Heart left ventricle (tissue), 16 donors: ENCODE results near the gene ABLIM2. TPM values are rescaled to one million over a fixed set of nuclear protein-coding genes. Genes with fewer than 3 reads are reported as not detected.

Experiments used
- ATAC-seq, 4 donors: fragments of 200-7000 bp; cut with Tn5 transposase; one replicate each; pipeline ENCODE4 v1.9.1; 2020 to 2022; ENCODE audit warnings: moderate library complexity in 4 of 4, mild to moderate bottlenecking in 3 of 4, moderate number of reproducible peaks in 1 of 4
- DNase-seq, 5 donors: peaks; one replicate each; pipeline ENCODE4 v3.0.0-alpha.2; 2020
- H3K27ac ChIP-seq, 12 donors: fragments of 200-600 bp; sonication (generic) in 4 of 12; one replicate each; pipeline versions ENCODE4 v1.5.0 to v1.8.0; 2016 to 2022; ENCODE audit warnings: mild to moderate bottlenecking in 2 of 12
- H3K27me3 ChIP-seq, 9 donors: fragments of 200-600 bp; sonication (generic) in 2 of 9; one replicate each; pipeline versions ENCODE4 v1.5.1 to v1.8.0; 2016 to 2022; ENCODE audit warnings: mild to moderate bottlenecking in 3 of 9
- H3K36me3 ChIP-seq, 9 donors: fragments of 200-600 bp; sonication (generic) in 2 of 9; one replicate each; pipeline versions ENCODE4 v1.5.0 to v1.8.0; 2018 to 2022; ENCODE audit warnings: mild to moderate bottlenecking in 2 of 9
- H3K4me1 ChIP-seq, 12 donors: fragments of 200-600 bp; sonication (generic) in 4 of 12; one replicate each; pipeline versions ENCODE4 v1.5.0 to v1.8.0; 2016 to 2022; ENCODE audit warnings: mild to moderate bottlenecking in 3 of 12
- H3K4me3 ChIP-seq, 12 donors: fragments of 200-600 bp; sonication (generic) in 4 of 12; one replicate each; pipeline versions ENCODE4 v1.5.0 to v1.8.0; 2017 to 2022; ENCODE audit warnings: mild to moderate bottlenecking in 9 of 12, moderate library complexity in 4 of 12
- H3K9me3 ChIP-seq, 12 donors: fragments of 200-600 bp; sonication (generic) in 4 of 12; one replicate each; pipeline versions ENCODE4 v1.5.0 to v1.8.0; 2016 to 2022; ENCODE audit warnings: mild to moderate bottlenecking in 1 of 12
- POLR2A ChIP-seq, 2 donors: fragments of 450-650 bp; IDR thresholded peaks; one replicate each; pipeline ENCODE4 v1.6.1; 2017; ENCODE audit warnings: antibody characterized with exemption in 2 of 2, mild to moderate bottlenecking in 2 of 2, moderate library complexity in 2 of 2
- WGBS, 4 donors: extraction: QIAGEN DNeasy Blood & Tissue Kit in 2 of 4; methylation state at CpG; one replicate each; pipeline versions ENCODE4 v1.1.5 to v1.1.7; 2013 to 2018; 5-methylcytosine and 5-hydroxymethylcytosine counted together
- intact Hi-C, 10 donors: fragments of 100-400 bp; cut with DNase I; formaldehyde crosslinking; loops; one replicate each; pipeline versions ENCODE4 v1.11.1 to v1.14.2; 2022
- polyA plus RNA-seq, 2 donors: library from polyadenylated mRNA; stranded (reverse); fragments of 200-250 nt; gene quantifications; one replicate each; pipeline ENCODE4 v1.2.3, GENCODE V29; 2013
- total RNA-seq, 9 donors: library from RNA; depleted of rRNA in 2 of 9; stranded (reverse); fragments of >200 nt in 2 of 9; fragmentation: NEBNext Ultra II Directional in 3 of 9; extraction: Animal tissue kit (Norgen Biotek cat#: 25700) in 3 of 9; gene quantifications; one replicate each; pipeline versions ENCODE4 v1.1.0 to v1.2.4, GENCODE V29; 2016 to 2023
- TF ChIP-seq, protein P1 (sequence below), 12 donors: fragments of 200-600 bp; sonication (generic) in 4 of 12; IDR thresholded peaks; one replicate each; pipeline versions ENCODE4 v1.5.0 to v1.8.0; 2018 to 2022; ENCODE audit warnings: antibody characterized with exemption in 12 of 12, mild to moderate bottlenecking in 5 of 12
- donor health status: ischemic (EF 13 %, LVEDD 7.1; RV severe dilation, severe dysfunction).
- donor health status: healthy with polysubstance abuse.
- donor health status: DM: no; HTN: yes; CAD: no.
- donor health status: DM: no; HTN: no; CAD: no.
- donor health status: ischemic (EF 25% LVEDD 6.9; RV normal size, moderate dysfunction).
- donor health status: ischemic (EF 25% LVEDD 5.7; RV mildly dilated, moderate dysfunction).
- donor health status: healthy.
- donor health status: DM: yes; HTN: yes; CAD: no.
- donor health status: ischemic (EF 35%, LVEDD 5.7; RV mildly dilated, moderate dysfunction).
- donor health status: nonischemic (EF 11% LVEDD 7.7; RV severe dilation, severe dysfunction).
- donor health status: DM: yes; HTN: yes; CAD: no.
- donor health status: PGD.
- donor health status: ischemic (EF 29% LVEDD 5.4; RV normal size, mild dysfunction).
- donor health status: nonischemic (EF 23%, LVEDD 6.1; RV moderate dilation, normal function).

ABLIM2 gene
- total and polyA plus RNA-seq, 11 donors, result 11.1 to 27.9 (median 18.4) TPM

GRCh38 chr4:8081621-8082516 is 76.7 kb downstream of the ABLIM2 start:
- Histone ChIP-seq H3K9me3 (no peaks in the 10 kb centered on the region), H3K36me3 (no peaks in the 10 kb centered on the region), H3K27ac (no peak overlapping the region), H3K4me3 (no peak overlapping the region), H3K27me3 (no peaks in the 10 kb centered on the region), H3K4me1 (peaks cover 0 to 31% (median 11%) of the 10 kb centered on the region in 12 donors)
- intact Hi-C loops, result no loop called here
- DNase-seq, result peak in 2 of 5 donors; percentile 22 to 28
- WGBS, 4 donors, result 83 to 89% (median 85%) methylated on average over 28 to 29 of the region's 29 CpGs
- no peak for ATAC-seq
- TF ChIP-seq, protein P1, sequence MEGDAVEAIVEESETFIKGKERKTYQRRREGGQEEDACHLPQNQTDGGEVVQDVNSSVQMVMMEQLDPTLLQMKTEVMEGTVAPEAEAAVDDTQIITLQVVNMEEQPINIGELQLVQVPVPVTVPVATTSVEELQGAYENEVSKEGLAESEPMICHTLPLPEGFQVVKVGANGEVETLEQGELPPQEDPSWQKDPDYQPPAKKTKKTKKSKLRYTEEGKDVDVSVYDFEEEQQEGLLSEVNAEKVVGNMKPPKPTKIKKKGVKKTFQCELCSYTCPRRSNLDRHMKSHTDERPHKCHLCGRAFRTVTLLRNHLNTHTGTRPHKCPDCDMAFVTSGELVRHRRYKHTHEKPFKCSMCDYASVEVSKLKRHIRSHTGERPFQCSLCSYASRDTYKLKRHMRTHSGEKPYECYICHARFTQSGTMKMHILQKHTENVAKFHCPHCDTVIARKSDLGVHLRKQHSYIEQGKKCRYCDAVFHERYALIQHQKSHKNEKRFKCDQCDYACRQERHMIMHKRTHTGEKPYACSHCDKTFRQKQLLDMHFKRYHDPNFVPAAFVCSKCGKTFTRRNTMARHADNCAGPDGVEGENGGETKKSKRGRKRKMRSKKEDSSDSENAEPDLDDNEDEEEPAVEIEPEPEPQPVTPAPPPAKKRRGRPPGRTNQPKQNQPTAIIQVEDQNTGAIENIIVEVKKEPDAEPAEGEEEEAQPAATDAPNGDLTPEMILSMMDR (IDR thresholded peaks at IDR 0.05), result no peak
- no peak for TF ChIP-seq POLR2A (IDR thresholded peaks at IDR 0.05)

DNA sequence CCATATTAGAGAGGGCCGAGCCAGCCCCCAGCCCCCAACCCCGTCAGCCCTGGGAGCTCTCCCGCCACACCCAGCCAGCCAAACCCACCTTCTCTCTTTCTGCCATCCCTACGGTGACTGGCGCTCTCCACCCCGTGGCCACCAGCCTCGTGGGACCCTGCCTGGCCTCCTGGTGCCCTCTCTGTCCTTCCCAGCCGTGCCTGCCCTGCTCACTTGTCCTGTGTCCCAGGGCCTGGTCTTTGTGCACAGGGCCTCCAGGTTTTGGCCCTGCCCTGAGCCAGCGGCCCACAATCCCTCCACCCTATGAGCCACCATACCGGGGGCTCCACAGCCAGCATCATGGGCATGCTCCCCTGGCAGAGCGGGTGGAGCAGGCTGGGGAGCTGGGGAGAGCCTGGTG is 77.4 kb downstream of the ABLIM2 start:
- H3K4me1 ChIP-seq, result peaks cover 0 to 30% (median 11%) of the 10 kb centered on the region in 12 donors
- ATAC-seq (no peak), DNase-seq (peak in 2 of 5 donors; percentile 16 to 34)
- no peak for TF ChIP-seq POLR2A (IDR thresholded peaks at IDR 0.05)
- TF ChIP-seq, protein P1 (IDR thresholded peaks at IDR 0.05), result no peak
- H3K9me3 ChIP-seq, result no peaks in the 10 kb centered on the region
- no peak overlapping the region for H3K4me3 ChIP-seq
- H3K36me3 ChIP-seq, result no peaks in the 10 kb centered on the region
- H3K27me3 ChIP-seq, result no peaks in the 10 kb centered on the region
- intact Hi-C loops, result no loop called here
- 89 to 95% (median 90%) methylated on average over 9 to 11 of the region's 11 CpGs for WGBS, 4 donors
- H3K27ac ChIP-seq, result no peak overlapping the region

DNA sequence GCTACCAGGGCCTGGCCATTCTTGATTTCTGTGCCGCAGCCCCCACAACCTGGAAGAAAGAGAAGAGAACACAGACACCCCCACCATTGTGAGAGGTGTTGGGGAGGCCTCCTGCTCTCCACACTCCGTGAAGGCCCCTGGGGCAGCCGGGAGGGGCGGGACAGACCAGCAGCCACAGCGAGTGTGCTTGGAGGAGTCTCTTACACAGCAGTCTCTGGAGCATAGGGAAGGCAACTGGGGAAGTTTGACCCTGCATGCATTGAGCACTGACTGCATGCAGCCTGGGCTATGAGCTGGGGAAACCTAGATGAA is 77.9 kb downstream of the ABLIM2 start:
- Histone ChIP-seq H3K4me3 (no peak overlapping the region), H3K4me1 (peaks cover 0 to 30% (median 11%) of the 10 kb centered on the region in 12 donors), H3K36me3 (peaks cover 0 to 2% (median 0%) of the 10 kb centered on the region in 9 donors), H3K27me3 (no peaks in the 10 kb centered on the region), H3K27ac (peak overlapping the region in 2 of 12 donors; percentile 53 to 65), H3K9me3 (no peaks in the 10 kb centered on the region)
- ATAC-seq, result peak in 1 of 4 donors; percentile 4
- intact Hi-C loops, result no loop called here
- WGBS, 4 donors, result 58 to 76% (median 66%) methylated on average over 5 of the region's 5 CpGs
- DNase-seq, result peak in 2 of 5 donors; percentile 21 to 38
- TF ChIP-seq POLR2A (IDR thresholded peaks at IDR 0.05), result no peak
- TF ChIP-seq, protein P1 (IDR thresholded peaks at IDR 0.05), result no peak

GRCh38 chr4:8079916-8080753 is 78.5 kb downstream of the ABLIM2 start:
- DNase-seq (peak in 4 of 5 donors; percentile 28 to 55 (median 44)), ATAC-seq (peak; percentile 20 to 77 (median 48))
- WGBS, 4 donors, result 43 to 57% (median 46%) methylated on average over 18 to 21 of the region's 21 CpGs
- peaks cover 0 to 4% (median 0%) of the 10 kb centered on the region in 9 donors for H3K36me3 ChIP-seq
- peak overlapping the region in 5 of 12 donors; percentile 10 to 65 (median 18) for H3K27ac ChIP-seq
- no peaks in the 10 kb centered on the region for H3K9me3 ChIP-seq
- no peak overlapping the region for H3K4me3 ChIP-seq
- intact Hi-C loops, result no loop called here
- TF ChIP-seq, protein P1 (IDR thresholded peaks at IDR 0.05), result no peak
- TF ChIP-seq POLR2A (IDR thresholded peaks at IDR 0.05), result no peak
- H3K4me1 ChIP-seq, result peaks cover 0 to 30% (median 11%) of the 10 kb centered on the region in 12 donors
- no peaks in the 10 kb centered on the region for H3K27me3 ChIP-seq
